K562 (cell line): ENCODE measurements around the gene KAZALD1. TPM values are rescaled to one million over a fixed set of nuclear protein-coding genes. Genes with fewer than 3 reads are reported as not detected.

Experiments used
- polyA plus RNA-seq, 8 experiments: library from polyadenylated mRNA; depleted of rRNA in 4 of 8; stranded (reverse) in 5 of 8; unstranded in 3 of 8; fragments of >200 nt; fragmentation: Nextera tagmentation in 2 of 8; fragmentation: Illumina TruSeq in 1 of 8; extraction: Ambion mirVana in 2 of 8; extraction: Trizol in 1 of 8; gene quantifications; 2 replicates each; pipeline versions ENCODE4 v1.2.1 to v1.2.3, GENCODE V29; 2011 to 2014; ENCODE audit warnings: inconsistent platforms in 1 of 8, missing spikeins in 1 of 8
- total RNA-seq, 7 experiments: library from RNA; depleted of rRNA in 6 of 7; stranded (reverse); fragments of >200 nt in 6 of 7; fragmentation: Illumina TruSeq in 2 of 7; extraction: Trizol in 2 of 7; gene quantifications; 2 replicates each; pipeline versions ENCODE4 v1.2.1 to v1.2.3, GENCODE V29; 2011 to 2021; ENCODE audit warnings: low replicate concordance in 1 of 7

The KAZALD1 gene
- total and polyA plus RNA-seq, 9 of the 15 experiments (the other 6 are each of a cell fraction or from before 2014, with no cell fraction given), result 0.15 to 10.0 (median 4.9) TPM

Other genes with a start within 250 kb of the KAZALD1 start
Only the 7 nearest of the 9 such genes appear.
- 1.7 and 1.9 TPM in 2 replicates for gene SEMA4G, start 92.5 kb upstream of the KAZALD1 start, total RNA-seq (2014; rRNA removed)
- gene SEMA4G, start 92.5 kb upstream of the KAZALD1 start, total RNA-seq (2014; rRNA removed; fragmentation: Illumina TruSeq; extraction: Trizol), result 1.3 and 1.5 TPM in 2 replicates
- gene SEMA4G, start 92.5 kb upstream of the KAZALD1 start, total RNA-seq (2015; rRNA removed; fragmentation: Illumina TruSeq; extraction: Trizol), result 0.40 and 0.83 TPM in 2 replicates
- gene SEMA4G, start 92.5 kb upstream of the KAZALD1 start, total RNA-seq (2021), result 4.1 and 4.2 TPM in 2 replicates
- gene SEMA4G, start 92.5 kb upstream of the KAZALD1 start, polyA plus RNA-seq (2011; rRNA removed), result 5.7 and 11.0 TPM in 2 replicates
- 6.6 and 7.8 TPM in 2 replicates for gene SEMA4G, start 92.5 kb upstream of the KAZALD1 start, polyA plus RNA-seq (2014; fragmentation: Illumina TruSeq; extraction: Trizol)
- gene SEMA4G, start 92.5 kb upstream of the KAZALD1 start, polyA plus RNA-seq (2014; fragmentation: Nextera tagmentation; extraction: Ambion mirVana), result 1 to 10 TPM; 1.2 to 1.8 TPM
- gene SEMA4G, start 92.5 kb upstream of the KAZALD1 start, polyA plus RNA-seq (2014; rRNA removed), result 3.9 and 4.2 TPM in 2 replicates
- gene MRPL43, start 74.5 kb upstream of the KAZALD1 start, total RNA-seq (2014; rRNA removed), result 55.9 and 63.2 TPM in 2 replicates
- 20.5 and 21.3 TPM in 2 replicates for gene MRPL43, start 74.5 kb upstream of the KAZALD1 start, total RNA-seq (2014; rRNA removed; fragmentation: Illumina TruSeq; extraction: Trizol)
- gene MRPL43, start 74.5 kb upstream of the KAZALD1 start, total RNA-seq (2015; rRNA removed; fragmentation: Illumina TruSeq; extraction: Trizol), result 40.0 and 42.5 TPM in 2 replicates
- 47.0 and 48.5 TPM in 2 replicates for gene MRPL43, start 74.5 kb upstream of the KAZALD1 start, total RNA-seq (2021)
- 37.2 and 47.6 TPM in 2 replicates for gene MRPL43, start 74.5 kb upstream of the KAZALD1 start, polyA plus RNA-seq (2011; rRNA removed)
- 29.1 and 50.5 TPM in 2 replicates for gene MRPL43, start 74.5 kb upstream of the KAZALD1 start, polyA plus RNA-seq (2014; fragmentation: Illumina TruSeq; extraction: Trizol)
- 10 to 100 TPM; 15.1 to 25.6 TPM for gene MRPL43, start 74.5 kb upstream of the KAZALD1 start, polyA plus RNA-seq (2014; fragmentation: Nextera tagmentation; extraction: Ambion mirVana)
- gene MRPL43, start 74.5 kb upstream of the KAZALD1 start, polyA plus RNA-seq (2014; rRNA removed), result 63.7 and 77.5 TPM in 2 replicates
- 17.9 and 20.6 TPM in 2 replicates for gene TWNK, start 74.4 kb upstream of the KAZALD1 start, total RNA-seq (2014; rRNA removed)
- 16.6 and 18.0 TPM in 2 replicates for gene TWNK, start 74.4 kb upstream of the KAZALD1 start, total RNA-seq (2014; rRNA removed; fragmentation: Illumina TruSeq; extraction: Trizol)
- gene TWNK, start 74.4 kb upstream of the KAZALD1 start, total RNA-seq (2015; rRNA removed; fragmentation: Illumina TruSeq; extraction: Trizol), result 13.6 and 14.3 TPM in 2 replicates
- gene TWNK, start 74.4 kb upstream of the KAZALD1 start, total RNA-seq (2021), result 19.2 and 24.5 TPM in 2 replicates
- 16.1 and 17.4 TPM in 2 replicates for gene TWNK, start 74.4 kb upstream of the KAZALD1 start, polyA plus RNA-seq (2011; rRNA removed)
- gene TWNK, start 74.4 kb upstream of the KAZALD1 start, polyA plus RNA-seq (2014; fragmentation: Illumina TruSeq; extraction: Trizol), result 34.7 and 35.5 TPM in 2 replicates
- 10 to 100 TPM; 11.6 to 14.8 TPM for gene TWNK, start 74.4 kb upstream of the KAZALD1 start, polyA plus RNA-seq (2014; fragmentation: Nextera tagmentation; extraction: Ambion mirVana)
- gene TWNK, start 74.4 kb upstream of the KAZALD1 start, polyA plus RNA-seq (2014; rRNA removed), result 16.6 and 18.9 TPM in 2 replicates
- 27.2 and 31.7 TPM in 2 replicates for gene LZTS2, start 62.2 kb upstream of the KAZALD1 start, total RNA-seq (2014; rRNA removed)
- gene LZTS2, start 62.2 kb upstream of the KAZALD1 start, total RNA-seq (2014; rRNA removed; fragmentation: Illumina TruSeq; extraction: Trizol), result 5.4 and 6.4 TPM in 2 replicates
- gene LZTS2, start 62.2 kb upstream of the KAZALD1 start, total RNA-seq (2015; rRNA removed; fragmentation: Illumina TruSeq; extraction: Trizol), result 18.5 and 19.8 TPM in 2 replicates
- 38.6 and 42.1 TPM in 2 replicates for gene LZTS2, start 62.2 kb upstream of the KAZALD1 start, total RNA-seq (2021)
- gene LZTS2, start 62.2 kb upstream of the KAZALD1 start, polyA plus RNA-seq (2011; rRNA removed), result 14.7 and 29.0 TPM in 2 replicates
- gene LZTS2, start 62.2 kb upstream of the KAZALD1 start, polyA plus RNA-seq (2014; fragmentation: Illumina TruSeq; extraction: Trizol), result 11.8 and 30.3 TPM in 2 replicates
- under 1 TPM; 0.23 to 0.59 TPM for gene LZTS2, start 62.2 kb upstream of the KAZALD1 start, polyA plus RNA-seq (2014; fragmentation: Nextera tagmentation; extraction: Ambion mirVana)
- 42.5 and 43.7 TPM in 2 replicates for gene LZTS2, start 62.2 kb upstream of the KAZALD1 start, polyA plus RNA-seq (2014; rRNA removed)
- gene PDZD7, start 30.9 kb upstream of the KAZALD1 start, total RNA-seq (2014; rRNA removed), result 0.16 and 0.23 TPM in 2 replicates
- 0.04 TPM in 1 of 2 replicates, not detected in the other for gene PDZD7, start 30.9 kb upstream of the KAZALD1 start, total RNA-seq (2014; rRNA removed; fragmentation: Illumina TruSeq; extraction: Trizol)
- gene PDZD7, start 30.9 kb upstream of the KAZALD1 start, total RNA-seq (2015; rRNA removed; fragmentation: Illumina TruSeq; extraction: Trizol), result 0.04 and 0.07 TPM in 2 replicates
- gene PDZD7, start 30.9 kb upstream of the KAZALD1 start, total RNA-seq (2021), result 0.09 and 0.29 TPM in 2 replicates
- 0.24 and 0.28 TPM in 2 replicates for gene PDZD7, start 30.9 kb upstream of the KAZALD1 start, polyA plus RNA-seq (2011; rRNA removed)
- 0.04 TPM in 1 of 2 replicates, not detected in the other for gene PDZD7, start 30.9 kb upstream of the KAZALD1 start, polyA plus RNA-seq (2014; fragmentation: Illumina TruSeq; extraction: Trizol)
- not detected for gene PDZD7, start 30.9 kb upstream of the KAZALD1 start, polyA plus RNA-seq (2014; fragmentation: Nextera tagmentation; extraction: Ambion mirVana)
- 0.04 and 0.07 TPM in 2 replicates for gene PDZD7, start 30.9 kb upstream of the KAZALD1 start, polyA plus RNA-seq (2014; rRNA removed)
- gene SFXN3, start 30.8 kb upstream of the KAZALD1 start, total RNA-seq (2014; rRNA removed), result 1.00 and 2.2 TPM in 2 replicates
- 0.64 and 0.69 TPM in 2 replicates for gene SFXN3, start 30.8 kb upstream of the KAZALD1 start, total RNA-seq (2014; rRNA removed; fragmentation: Illumina TruSeq; extraction: Trizol)
- gene SFXN3, start 30.8 kb upstream of the KAZALD1 start, total RNA-seq (2015; rRNA removed; fragmentation: Illumina TruSeq; extraction: Trizol), result 0.58 and 0.68 TPM in 2 replicates
- 1.4 and 1.8 TPM in 2 replicates for gene SFXN3, start 30.8 kb upstream of the KAZALD1 start, total RNA-seq (2021)
- 4.6 and 8.1 TPM in 2 replicates for gene SFXN3, start 30.8 kb upstream of the KAZALD1 start, polyA plus RNA-seq (2011; rRNA removed)
- gene SFXN3, start 30.8 kb upstream of the KAZALD1 start, polyA plus RNA-seq (2014; fragmentation: Illumina TruSeq; extraction: Trizol), result 1.5 and 1.6 TPM in 2 replicates
- under 1 TPM; 0.24 to 0.31 TPM for gene SFXN3, start 30.8 kb upstream of the KAZALD1 start, polyA plus RNA-seq (2014; fragmentation: Nextera tagmentation; extraction: Ambion mirVana)
- 0.86 and 0.96 TPM in 2 replicates for gene SFXN3, start 30.8 kb upstream of the KAZALD1 start, polyA plus RNA-seq (2014; rRNA removed)
- gene TLX1, start 69.3 kb downstream of the KAZALD1 start, total RNA-seq (2014; rRNA removed), result 0.18 and 1.0 TPM in 2 replicates
- 0.07 and 0.13 TPM in 2 replicates for gene TLX1, start 69.3 kb downstream of the KAZALD1 start, total RNA-seq (2014; rRNA removed; fragmentation: Illumina TruSeq; extraction: Trizol)
- 0.11 and 0.15 TPM in 2 replicates for gene TLX1, start 69.3 kb downstream of the KAZALD1 start, total RNA-seq (2015; rRNA removed; fragmentation: Illumina TruSeq; extraction: Trizol)
- 0.33 and 0.47 TPM in 2 replicates for gene TLX1, start 69.3 kb downstream of the KAZALD1 start, total RNA-seq (2021)
- gene TLX1, start 69.3 kb downstream of the KAZALD1 start, polyA plus RNA-seq (2011; rRNA removed), result 3.3 and 12.0 TPM in 2 replicates
- gene TLX1, start 69.3 kb downstream of the KAZALD1 start, polyA plus RNA-seq (2014; fragmentation: Illumina TruSeq; extraction: Trizol), result 0.21 and 0.22 TPM in 2 replicates
- gene TLX1, start 69.3 kb downstream of the KAZALD1 start, polyA plus RNA-seq (2014; fragmentation: Nextera tagmentation; extraction: Ambion mirVana), result under 1 TPM in 1 of 2 experiments, not detected in 1; 0.03 TPM
- 0.24 and 0.45 TPM in 2 replicates for gene TLX1, start 69.3 kb downstream of the KAZALD1 start, polyA plus RNA-seq (2014; rRNA removed)